Measurements from ENCODE around the gene OGN. TPM values are rescaled to one million over a fixed set of nuclear protein-coding genes. Genes with fewer than 3 reads are reported as not detected.

The OGN gene
- total RNA-seq, 2 experiments from 2014 or later = 0.11 TPM; not detected in 1

DNA sequence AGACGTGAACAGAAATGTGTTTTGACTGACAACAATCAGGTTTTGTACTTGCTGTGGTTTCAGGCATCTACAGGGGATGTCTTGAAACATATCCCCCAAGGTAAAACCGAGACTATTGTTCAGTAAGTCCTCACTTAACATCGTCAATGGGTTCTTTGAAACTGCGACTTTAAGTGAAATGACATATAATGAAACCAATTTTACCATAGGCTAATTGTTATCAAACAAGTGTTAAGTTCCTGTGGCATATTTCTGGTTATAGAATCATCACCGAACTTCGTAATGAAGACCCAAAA, 36.3 kb upstream of the OGN start:
- Histone ChIP-seq H3K4me1 (ENCODE audit: insufficient read depth, low read length) (no peaks in the 10 kb centered on the region), H3K27me3 (ENCODE audit: control insufficient read depth in 1 of 2, insufficient read depth in 2 of 2, low read length in 2 of 2) (no peaks in the 10 kb centered on the region), H3K4me3 (ENCODE audit: low read length) (peak overlapping the region; percentile 13), H3K9me3 (ENCODE audit: control insufficient read depth in 1 of 2, insufficient read depth in 1 of 2, low read length in 2 of 2) (no peaks in the 10 kb centered on the region), H3K36me3 (ENCODE audit: insufficient read depth, low read length) (no peaks in the 10 kb centered on the region), H3K27ac (ENCODE audit: low read depth in 1 of 2, low read length in 2 of 2) (peak overlapping the region in 1 of 2 donors; percentile 19)
- CTCF ChIA-PET = no interaction called here
- peak in 3 of 14 experiments; percentile 13 to 58 (median 16) for DNase-seq
- no peaks in the 10 kb centered on the region for H3K27me3 Mint-ChIP-seq
- H3K36me3 Mint-ChIP-seq (ENCODE audit: low read depth) = no peaks in the 10 kb centered on the region
- intact Hi-C loops (cut with DNase I, micrococcal nuclease) = no loop called here
- H3K9me3 Mint-ChIP-seq = no peaks in the 10 kb centered on the region
- POLR2A ChIA-PET = interaction anchor here (0.5 kb wide), 1 partner anchor 1677 kb away, joined by 3 read pairs; no protein-coding TSS in a partner anchor
- no peak for TF ChIP-seq CTCF (IDR thresholded peaks at IDR 0.05)
- no peak overlapping the region for H3K27ac Mint-ChIP-seq
- peak; percentile 34 for ATAC-seq (ENCODE audit: poor library complexity)
- no peak overlapping the region for H3K4me3 Mint-ChIP-seq
- H3K4me1 Mint-ChIP-seq (ENCODE audit: low read depth) = no peaks in the 10 kb centered on the region

DNA sequence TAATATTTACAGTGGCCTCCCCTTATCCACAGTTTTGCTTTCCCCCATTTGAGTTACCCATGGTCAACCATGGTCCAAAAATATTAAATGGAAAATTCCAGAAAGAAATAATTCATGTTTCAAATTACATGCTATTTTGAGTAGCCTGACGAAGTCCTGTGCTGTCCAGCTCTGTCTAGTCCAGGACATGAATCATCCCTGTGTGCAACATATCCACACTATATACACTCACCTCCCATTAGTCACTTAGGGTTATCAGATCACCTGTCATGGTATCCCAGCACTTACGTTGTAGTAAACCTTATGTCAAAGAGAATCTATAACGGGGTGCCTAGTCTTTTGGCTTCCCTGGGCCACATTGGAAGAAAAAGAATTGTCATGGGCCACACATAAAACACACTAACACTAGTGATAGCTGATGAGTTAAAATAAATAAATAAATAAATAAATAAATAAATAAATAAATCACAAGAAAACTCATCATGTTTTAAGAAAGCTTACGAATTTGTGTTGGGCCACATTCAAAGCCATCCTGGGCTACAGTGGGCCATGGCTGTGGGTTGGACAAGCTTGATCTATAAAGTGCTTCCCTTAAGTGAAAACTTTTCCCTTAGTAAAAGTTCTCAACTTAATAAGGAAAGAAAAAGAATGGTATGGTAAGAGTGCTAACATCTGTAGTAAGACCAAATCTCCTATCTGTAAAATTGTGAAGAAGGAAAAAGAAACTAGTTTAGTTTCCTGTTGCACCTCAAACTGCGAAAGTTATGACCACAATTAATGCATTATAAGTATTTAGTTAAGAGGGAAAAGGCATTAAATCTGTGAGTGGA, 35.8 kb upstream of the OGN start:
- no peaks in the 10 kb centered on the region for H3K36me3 Mint-ChIP-seq (ENCODE audit: low read depth)
- Histone ChIP-seq H3K27me3 (ENCODE audit: control insufficient read depth in 1 of 2, insufficient read depth in 2 of 2, low read length in 2 of 2) (no peaks in the 10 kb centered on the region), H3K36me3 (ENCODE audit: insufficient read depth, low read length) (no peaks in the 10 kb centered on the region), H3K9me3 (ENCODE audit: control insufficient read depth in 1 of 2, insufficient read depth in 1 of 2, low read length in 2 of 2) (no peaks in the 10 kb centered on the region), H3K4me1 (ENCODE audit: insufficient read depth, low read length) (no peaks in the 10 kb centered on the region), H3K4me3 (ENCODE audit: low read length) (peak overlapping the region; percentile 13), H3K27ac (ENCODE audit: low read depth in 1 of 2, low read length in 2 of 2) (peak overlapping the region in 1 of 2 donors; percentile 19)
- no peaks in the 10 kb centered on the region for H3K9me3 Mint-ChIP-seq
- TF ChIP-seq CTCF (IDR thresholded peaks at IDR 0.05) = no peak
- ATAC-seq (ENCODE audit: poor library complexity) = no peak
- DNase-seq = peak in 1 of 14 experiments; percentile 45
- H3K27ac Mint-ChIP-seq = peak overlapping the region; percentile 42
- ChIA-PET POLR2A (interaction anchor here (0.5 kb wide), 1 partner anchor 1677 kb away, joined by 3 read pairs; no protein-coding TSS in a partner anchor), CTCF (no interaction called here)
- H3K4me1 Mint-ChIP-seq (ENCODE audit: low read depth) = no peaks in the 10 kb centered on the region
- no peaks in the 10 kb centered on the region for H3K27me3 Mint-ChIP-seq
- intact Hi-C loops (cut with DNase I, micrococcal nuclease) = loop anchor here (2.0 to 5.0 kb wide), 3 partner anchors 98 to 301 kb away; partner anchors contain the start of genes CENPP (in 1 of the 2) and NOL8 (in 1 of the 2)
- no peak overlapping the region for H3K4me3 Mint-ChIP-seq

- ChIA-PET POLR2A (no interaction called here), CTCF (interaction anchor here (0.7 to 2.5 kb wide), 2 partner anchors 25 to 299 kb away, joined by 3 to 8 read pairs; no protein-coding TSS in a partner anchor)
- H3K4me3 Mint-ChIP-seq = no peak overlapping the region
- H3K4me1 Mint-ChIP-seq (ENCODE audit: low read depth) = no peaks in the 10 kb centered on the region
- no peak overlapping the region for H3K27ac Mint-ChIP-seq
- peak; percentile 34 for TF ChIP-seq CTCF (IDR thresholded peaks at IDR 0.05)
- ATAC-seq (ENCODE audit: poor library complexity) (no peak), DNase-seq (peak in 3 of 14 experiments; percentile 16 to 33 (median 19))
- no peaks in the 10 kb centered on the region for H3K9me3 Mint-ChIP-seq
- H3K27ac ChIP-seq (ENCODE audit: low read depth in 1 of 2, low read length in 2 of 2) = no peak overlapping the region
- no peaks in the 10 kb centered on the region for H3K36me3 Mint-ChIP-seq (ENCODE audit: low read depth)
- H3K4me1 ChIP-seq (ENCODE audit: insufficient read depth, low read length) = no peaks in the 10 kb centered on the region
- no peak overlapping the region for H3K4me3 ChIP-seq (ENCODE audit: low read length)
- H3K36me3 ChIP-seq (ENCODE audit: insufficient read depth, low read length) = no peaks in the 10 kb centered on the region
- no peaks in the 10 kb centered on the region for H3K27me3 Mint-ChIP-seq
- no peaks in the 10 kb centered on the region for H3K27me3 ChIP-seq (ENCODE audit: control insufficient read depth in 1 of 2, insufficient read depth in 2 of 2, low read length in 2 of 2)
- intact Hi-C loops (cut with DNase I, micrococcal nuclease) = loop anchor here (1.0 to 5.0 kb wide), 4 partner anchors 97 to 301 kb away; partner anchors contain the start of genes CENPP (in 1 of the 2) and NOL8 (in 1 of the 2)
- H3K9me3 ChIP-seq (ENCODE audit: control insufficient read depth in 1 of 2, insufficient read depth in 1 of 2, low read length in 2 of 2) = no peaks in the 10 kb centered on the region
Measured at GRCh38 chr9:92438900-92439526, 34.6 kb upstream of the OGN start.
